ENCODE results near the gene WDR46.
A peak's percentile ranks its signal among the peaks of the same experiment; 100 is the strongest.
"Not testable (repeated sequence)": the region's sequence is repeated elsewhere in the genome, so short reads cannot be mapped to it uniquely, and the experiment has no call there.

Gene WDR46

GRCh38 chr6:33285214-33285613 is 3.8 kb downstream of the WDR46 start:
- not testable (repeated sequence) for FAIRE-seq

- FAIRE-seq: no peak
Measured at GRCh38 chr6:33280539-33280938, 8.5 kb downstream of the WDR46 start.

GRCh38 chr6:33279971-33280511 is 9.0 kb downstream of the WDR46 start:
- no peak for FAIRE-seq

DNA sequence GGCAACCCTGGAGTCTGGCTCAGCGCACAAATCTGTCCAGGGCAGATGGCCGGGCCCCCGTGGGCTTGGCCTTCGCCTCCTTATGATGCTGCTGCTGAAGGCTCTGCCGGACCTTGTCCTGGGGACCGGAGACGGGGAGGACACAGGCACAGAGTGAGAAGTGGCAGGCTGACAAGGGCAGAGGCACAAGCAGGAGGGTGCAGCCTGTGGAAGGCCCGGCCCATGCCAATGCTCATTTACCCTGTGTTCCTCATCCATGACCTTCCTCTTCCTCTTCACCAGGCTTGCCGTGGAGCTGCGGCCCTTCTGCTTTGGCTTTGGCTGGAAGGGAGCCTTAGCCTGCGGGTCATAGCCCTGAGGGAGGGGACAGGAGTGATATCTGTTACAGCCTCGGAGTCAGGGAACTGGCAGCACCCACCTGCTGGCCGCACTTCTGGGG is 9.8 kb downstream of the WDR46 start:
- no peak for FAIRE-seq

DNA sequence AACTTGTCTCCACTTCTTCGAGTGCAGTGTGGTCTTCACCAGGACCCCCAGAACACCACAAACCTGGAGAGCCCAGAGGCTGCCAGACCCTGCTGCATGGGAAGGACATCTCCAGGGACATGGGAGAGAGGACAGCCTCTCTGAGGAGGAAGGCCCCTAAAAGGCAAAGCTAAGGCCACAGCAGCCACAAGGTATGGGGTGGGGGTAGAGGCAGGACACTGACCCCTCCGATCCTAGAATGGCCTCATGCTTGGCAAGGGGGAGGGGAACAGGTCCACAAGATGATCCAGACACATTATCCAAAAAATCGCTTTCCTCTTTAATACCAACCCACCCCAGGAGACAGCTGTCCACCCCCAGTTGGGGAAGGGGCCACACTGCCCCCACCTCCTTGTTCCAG is 10.2 kb downstream of the WDR46 start:
- no peak for FAIRE-seq

DNA sequence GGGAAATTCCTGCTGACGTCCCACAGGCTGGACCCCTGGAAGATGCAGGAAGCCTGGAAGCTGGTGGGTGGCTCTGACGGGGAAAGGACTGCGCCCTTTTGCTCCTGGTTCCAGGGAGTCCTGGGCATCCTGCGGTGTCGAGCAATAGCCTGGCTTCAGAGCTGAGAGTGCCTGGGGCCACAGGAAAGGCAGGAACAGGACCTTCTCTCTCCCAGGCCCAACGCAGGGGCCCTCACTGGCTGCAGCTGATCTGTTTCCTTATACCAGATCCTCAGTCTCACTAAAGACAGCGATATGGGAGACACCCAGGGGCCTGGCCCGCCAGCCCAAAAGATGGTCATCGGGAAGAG is 10.7 kb downstream of the WDR46 start:
- FAIRE-seq: no peak

DNA sequence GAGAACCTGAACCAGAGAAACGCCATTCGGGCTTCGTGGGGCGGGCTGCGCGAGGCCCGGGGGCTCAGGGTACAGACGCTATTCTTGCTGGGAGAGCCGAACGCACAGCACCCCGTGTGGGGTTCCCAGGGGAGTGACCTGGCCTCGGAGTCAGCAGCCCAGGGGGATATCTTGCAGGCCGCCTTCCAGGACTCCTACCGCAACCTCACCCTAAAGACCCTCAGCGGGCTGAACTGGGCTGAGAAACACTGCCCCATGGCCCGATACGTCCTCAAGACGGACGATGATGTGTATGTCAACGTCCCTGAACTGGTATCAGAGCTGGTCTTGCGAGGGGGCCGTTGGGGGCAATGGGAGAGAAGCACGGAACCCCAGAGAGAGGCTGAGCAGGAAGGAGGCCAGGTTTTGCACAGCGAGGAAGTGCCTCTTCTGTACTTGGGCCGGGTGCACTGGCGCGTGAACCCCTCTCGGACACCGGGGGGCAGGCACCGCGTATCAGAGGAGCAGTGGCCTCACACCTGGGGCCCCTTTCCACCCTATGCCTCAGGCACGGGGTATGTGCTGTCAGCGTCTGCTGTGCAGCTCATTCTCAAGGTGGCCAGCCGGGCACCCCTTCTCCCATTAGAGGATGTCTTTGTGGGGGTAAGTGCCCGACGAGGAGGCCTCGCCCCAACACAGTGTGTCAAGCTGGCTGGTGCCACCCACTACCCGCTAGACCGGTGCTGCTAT is 11.2 kb downstream of the WDR46 start:
- FAIRE-seq: no peak

DNA sequence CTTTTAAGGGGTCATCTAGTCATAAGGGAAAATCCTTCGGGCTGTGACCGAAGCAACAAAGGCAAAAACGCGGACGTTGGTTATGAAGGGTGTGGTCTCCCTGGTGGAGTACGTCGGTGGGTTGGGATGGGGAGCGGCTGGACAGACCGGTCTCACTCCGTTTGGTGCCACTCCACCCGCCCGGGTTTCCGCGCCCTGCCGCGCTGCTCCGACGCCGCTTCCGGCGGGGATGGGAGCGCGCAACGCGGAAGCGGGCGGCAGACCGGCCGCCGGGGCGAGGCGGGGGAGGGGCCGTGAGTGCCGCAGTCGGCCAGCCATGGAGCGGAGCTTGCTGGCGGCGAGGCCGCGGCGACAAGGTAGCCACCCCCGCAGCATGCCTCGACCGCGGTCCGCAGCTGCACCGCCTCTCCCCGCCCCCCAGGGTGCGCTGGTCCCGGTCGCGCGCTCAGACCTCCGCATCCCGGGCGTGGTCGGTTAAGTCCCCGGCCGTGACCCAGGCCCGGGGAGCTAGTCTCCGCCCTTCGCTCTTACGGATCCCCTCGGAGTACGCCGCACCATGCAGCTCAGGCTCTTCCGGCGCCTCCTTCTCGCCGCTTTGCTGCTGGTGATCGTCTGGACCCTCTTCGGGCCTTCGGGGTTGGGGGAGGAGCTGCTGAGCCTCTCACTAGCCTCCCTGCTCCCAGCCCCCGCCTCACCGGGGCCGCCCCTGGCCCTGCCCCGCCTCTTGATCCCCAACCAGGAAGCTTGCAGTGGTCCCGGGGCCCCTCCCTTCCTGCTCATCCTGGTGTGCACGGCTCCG is 12.0 kb downstream of the WDR46 start, which contains the start of gene B3GALT4:
B3GALT4 (plus strand) TSS at position 260 of the 799 bp plus-strand sequence; CDS start at position 557, 297 bp downstream.
- no peak for FAIRE-seq

- no peak for FAIRE-seq
Measured at GRCh38 chr6:33276581-33276863, 12.5 kb downstream of the WDR46 start.

DNA sequence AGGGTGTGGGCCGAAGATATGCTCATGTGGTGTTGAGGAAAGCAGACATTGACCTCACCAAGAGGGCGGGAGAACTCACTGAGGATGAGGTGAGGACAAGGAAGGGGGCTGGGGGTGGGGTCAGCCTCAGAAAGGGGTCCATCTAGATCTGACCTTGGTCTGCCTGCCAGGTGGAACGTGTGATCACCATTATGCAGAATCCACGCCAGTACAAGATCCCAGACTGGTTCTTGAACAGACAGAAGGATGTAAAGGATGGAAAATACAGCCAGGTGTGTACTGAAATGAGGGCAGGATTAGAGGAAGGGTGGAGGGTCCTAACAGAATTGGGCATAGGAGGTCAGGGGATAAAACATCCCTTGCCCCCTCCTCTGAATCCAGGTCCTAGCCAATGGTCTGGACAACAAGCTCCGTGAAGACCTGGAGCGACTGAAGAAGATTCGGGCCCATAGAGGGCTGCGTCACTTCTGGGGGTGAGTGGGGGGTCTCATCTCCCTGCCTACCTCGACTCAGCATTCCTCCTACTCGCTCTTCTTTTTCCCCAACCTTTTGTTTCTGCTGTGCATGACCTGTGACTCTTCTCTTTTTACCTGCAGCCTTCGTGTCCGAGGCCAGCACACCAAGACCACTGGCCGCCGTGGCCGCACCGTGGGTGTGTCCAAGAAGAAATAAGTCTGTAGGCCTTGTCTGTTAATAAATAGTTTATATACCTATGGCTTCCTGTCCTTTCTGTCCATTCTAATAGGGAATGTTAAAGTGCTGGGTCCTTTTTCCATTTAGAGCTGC is 13.1 kb downstream of the WDR46 start:
- not testable (repeated sequence) for FAIRE-seq

- no peak for FAIRE-seq
Measured at GRCh38 chr6:33273924-33274902, 14.8 kb downstream of the WDR46 start.

DNA sequence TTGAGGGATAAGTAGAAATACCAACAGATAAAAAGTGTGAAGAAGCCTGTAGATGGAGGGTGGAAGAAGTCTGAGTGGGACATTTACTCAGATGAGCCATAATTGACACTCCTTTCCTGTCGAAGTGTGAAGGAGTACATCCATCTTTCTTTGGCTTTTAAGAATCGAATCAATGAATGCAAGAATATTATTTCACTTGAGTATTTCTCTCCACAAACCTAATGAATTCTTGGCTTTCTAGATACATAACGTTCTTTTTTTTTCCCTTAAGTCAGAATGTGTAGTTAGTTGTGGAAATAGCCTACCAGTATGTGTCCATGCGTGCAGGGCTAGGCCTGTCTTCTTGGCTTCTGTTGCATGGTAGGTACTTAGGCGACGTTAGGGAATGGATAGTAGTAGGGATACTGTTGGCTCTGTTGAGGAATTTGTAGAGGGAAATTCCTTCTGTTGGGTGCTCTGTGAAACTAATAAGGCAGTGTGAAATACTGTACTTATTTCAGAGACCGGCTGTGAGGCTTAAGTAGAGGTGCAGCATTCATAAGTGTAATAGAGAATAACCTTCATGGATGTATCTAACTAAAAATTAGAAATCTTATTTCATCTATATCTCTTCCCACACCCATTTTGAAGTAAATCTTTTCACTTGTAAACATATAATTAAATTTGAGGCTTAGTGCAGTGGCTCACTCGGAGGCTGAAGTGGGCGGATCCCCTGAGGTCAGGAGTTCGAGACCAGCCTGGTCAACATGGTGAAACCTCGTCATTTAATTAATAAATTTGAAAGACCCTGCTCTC is 15.7 kb downstream of the WDR46 start:
- FAIRE-seq: no peak

DNA sequence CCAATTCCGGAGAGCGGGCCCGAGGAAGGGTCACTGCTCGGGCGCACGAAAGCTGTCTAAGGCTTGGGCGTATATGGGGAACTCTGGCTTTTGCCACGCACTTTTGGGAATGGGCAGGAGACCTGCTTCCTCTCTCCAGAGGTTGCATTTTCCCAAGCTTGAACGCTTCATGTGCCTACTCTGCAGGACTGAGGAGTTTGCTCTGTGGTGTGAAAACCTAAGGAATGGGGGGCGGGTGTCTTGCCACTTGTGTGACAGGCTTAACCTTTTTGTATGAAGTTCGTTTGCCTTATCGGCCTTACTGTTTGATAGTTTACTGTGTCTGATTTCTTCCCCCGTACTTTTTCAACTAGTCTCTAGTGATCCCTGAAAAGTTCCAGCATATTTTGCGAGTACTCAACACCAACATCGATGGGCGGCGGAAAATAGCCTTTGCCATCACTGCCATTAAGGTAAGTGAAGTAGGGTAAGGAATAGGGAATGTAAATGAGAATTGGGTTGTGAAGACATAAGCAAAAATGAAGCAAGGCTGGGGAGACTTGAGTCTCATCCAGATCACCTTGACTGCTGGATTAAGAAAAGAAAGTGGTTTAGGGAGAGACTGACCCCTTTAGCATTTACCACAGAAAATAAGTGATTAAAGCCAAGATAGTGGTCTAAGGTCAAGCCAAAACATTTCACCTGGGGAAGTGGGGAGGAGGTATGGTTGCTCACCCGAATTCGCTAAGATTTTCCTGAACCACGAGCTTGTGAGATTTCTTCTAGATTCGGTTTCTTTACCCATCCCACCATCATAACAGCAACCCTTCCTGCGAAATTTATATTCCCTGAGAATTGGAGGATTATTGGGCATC is 16.5 kb downstream of the WDR46 start:
- no peak for FAIRE-seq

GRCh38 chr6:33271468-33272274 is 17.4 kb downstream of the WDR46 start, which contains the start of the genes RPS18 and VPS52:
TSS of gene RPS18 (plus strand) at chr6:33272075. CDS start at chr6:33272120, 45 bp downstream.
TSS of gene VPS52 (minus strand) at chr6:33271876. CDS start at chr6:33271675, 201 bp downstream.
- peak; percentile 92 for FAIRE-seq

GRCh38 chr6:33271117-33271467 is 17.9 kb downstream of the WDR46 start:
- FAIRE-seq: no peak

- FAIRE-seq: no peak
Measured at GRCh38 chr6:33264015-33264414, 25.0 kb downstream of the WDR46 start.

DNA sequence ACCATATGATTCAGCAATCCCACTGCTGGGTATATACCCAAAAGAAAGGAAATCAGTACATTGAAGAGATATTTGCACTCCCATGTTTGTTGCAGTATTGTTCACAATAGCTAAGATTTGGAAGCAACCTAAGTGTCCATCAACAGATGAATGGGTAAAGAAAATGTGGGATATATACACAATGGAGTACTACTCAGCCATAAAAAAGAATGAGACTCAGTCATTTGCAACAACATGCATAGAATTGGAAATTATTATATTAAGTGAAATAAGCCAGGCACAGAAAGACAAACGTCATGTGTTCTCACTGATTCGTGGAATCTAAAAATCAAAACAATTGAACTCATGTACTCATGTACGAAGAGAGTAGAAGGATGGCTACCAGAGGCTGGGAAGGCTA is 26.5 kb downstream of the WDR46 start:
- FAIRE-seq: not testable (repeated sequence)

DNA sequence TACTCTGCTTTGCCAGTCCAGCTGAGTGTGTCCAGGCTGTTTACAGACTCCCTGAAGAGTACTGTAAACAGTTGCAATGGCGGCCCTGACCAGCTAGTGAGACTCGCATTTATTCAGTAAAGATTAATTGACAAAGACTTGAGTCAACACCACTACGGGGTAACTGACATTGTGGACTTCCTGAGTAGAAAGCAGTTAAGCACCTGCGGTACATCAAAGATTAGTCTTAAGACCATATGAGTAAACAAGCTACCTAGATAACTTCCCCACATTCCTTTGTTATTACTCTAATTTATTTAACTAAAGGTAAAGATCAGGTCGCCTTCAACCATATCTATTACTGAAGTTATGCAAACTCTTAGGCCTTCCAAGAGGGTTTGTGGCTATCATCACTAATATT is 30.0 kb downstream of the WDR46 start:
- no peak for FAIRE-seq

DNA sequence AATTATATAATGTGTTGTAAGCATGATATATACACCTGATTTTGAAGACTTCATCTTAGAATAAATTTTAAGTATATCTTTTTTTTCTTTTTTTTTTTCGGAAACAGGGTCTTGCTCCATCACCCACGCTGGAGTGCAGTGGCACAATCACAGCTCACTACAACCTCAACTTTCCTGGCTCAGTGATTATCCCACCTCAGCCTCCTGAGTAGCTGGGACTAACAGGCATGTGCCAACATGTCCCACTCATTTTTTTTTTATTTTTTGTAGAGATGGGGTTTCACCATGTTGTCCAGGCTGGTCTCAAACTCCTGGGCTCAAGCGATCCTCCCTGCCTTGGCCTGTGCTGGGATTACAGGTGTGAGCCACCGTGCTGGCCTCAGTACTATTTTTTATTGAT is 34.4 kb downstream of the WDR46 start:
- FAIRE-seq: no peak
